Measurements from ENCODE around the gene SCGB3A1.

The SCGB3A1 gene

DNA sequence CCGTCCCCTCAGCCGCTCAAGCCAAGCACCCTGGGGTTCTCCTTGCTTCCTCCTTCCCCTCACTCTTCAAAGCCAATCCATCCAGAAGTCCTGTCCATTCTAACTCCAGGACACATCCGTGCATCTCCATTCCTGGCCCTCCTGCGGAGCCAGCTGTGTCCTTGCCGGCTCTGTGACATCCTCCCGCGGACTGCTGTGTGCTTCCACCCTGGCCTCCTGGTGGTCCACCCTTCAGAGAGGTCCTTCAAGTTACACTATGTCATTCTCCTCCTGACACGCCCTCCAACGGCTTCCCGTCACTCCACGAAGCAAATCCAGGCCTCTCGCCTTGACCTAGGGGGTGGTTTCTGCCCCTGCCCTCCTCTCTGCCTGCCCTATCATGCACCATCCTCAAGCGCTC, 13.0 kb upstream of the SCGB3A1 start:
- DNase-seq (ENCODE audit: low read depth), result no peak

GRCh38 chr5:180603076-180603594, 11.8 kb upstream of the SCGB3A1 start:
- DNase-seq (ENCODE audit: low read depth), result no peak

- DNase-seq (ENCODE audit: low read depth), result no peak
Measured at GRCh38 chr5:180602481-180603075, 11.3 kb upstream of the SCGB3A1 start.

DNA sequence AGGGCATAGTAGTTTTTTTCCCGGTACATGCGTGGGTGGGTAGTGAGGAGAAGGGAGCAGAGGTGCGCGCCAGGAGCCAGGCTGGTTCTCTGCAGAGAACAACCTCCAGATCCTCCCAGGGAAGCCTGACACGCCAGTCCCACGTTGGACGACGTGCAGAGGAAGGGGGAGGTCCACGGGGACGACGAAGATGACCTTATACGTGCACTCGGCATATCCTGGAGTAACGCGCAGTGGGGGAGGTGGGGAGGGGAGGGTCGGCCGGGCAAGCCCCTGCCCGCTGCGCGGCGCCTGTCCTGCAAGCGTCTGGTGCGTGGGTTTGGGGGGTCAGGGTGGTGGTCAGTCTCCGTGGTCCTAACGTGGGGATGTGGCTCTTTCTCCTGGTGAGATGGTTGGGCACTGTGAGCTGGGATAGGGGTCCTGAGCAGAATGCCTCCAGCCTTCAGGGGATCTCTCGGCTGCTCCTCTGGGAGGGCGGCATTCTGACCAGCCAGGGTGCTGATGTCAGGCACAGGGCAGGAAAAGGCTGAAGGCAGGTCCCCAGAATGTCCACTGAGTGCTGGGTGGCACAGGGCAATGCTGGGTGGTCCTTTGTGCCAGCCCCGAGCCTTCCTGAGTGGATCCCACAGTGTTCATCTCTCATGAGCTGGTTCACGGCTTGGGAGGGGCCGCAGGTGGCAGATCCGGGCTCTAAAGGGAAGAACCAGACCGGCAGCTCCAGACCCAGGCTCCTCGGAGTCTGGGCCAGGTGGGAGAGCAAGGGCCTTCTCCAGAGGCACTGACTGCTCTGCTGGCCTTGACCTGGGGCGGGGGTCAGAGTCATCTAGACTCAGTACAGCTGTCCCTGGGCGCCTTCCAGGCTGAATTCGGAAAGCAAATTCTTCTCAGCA, 10.5 kb upstream of the SCGB3A1 start:
- DNase-seq (ENCODE audit: low read depth), result no peak

GRCh38 chr5:180600554-180601041, 9.3 kb upstream of the SCGB3A1 start:
- DNase-seq (ENCODE audit: low read depth), result no peak

DNA sequence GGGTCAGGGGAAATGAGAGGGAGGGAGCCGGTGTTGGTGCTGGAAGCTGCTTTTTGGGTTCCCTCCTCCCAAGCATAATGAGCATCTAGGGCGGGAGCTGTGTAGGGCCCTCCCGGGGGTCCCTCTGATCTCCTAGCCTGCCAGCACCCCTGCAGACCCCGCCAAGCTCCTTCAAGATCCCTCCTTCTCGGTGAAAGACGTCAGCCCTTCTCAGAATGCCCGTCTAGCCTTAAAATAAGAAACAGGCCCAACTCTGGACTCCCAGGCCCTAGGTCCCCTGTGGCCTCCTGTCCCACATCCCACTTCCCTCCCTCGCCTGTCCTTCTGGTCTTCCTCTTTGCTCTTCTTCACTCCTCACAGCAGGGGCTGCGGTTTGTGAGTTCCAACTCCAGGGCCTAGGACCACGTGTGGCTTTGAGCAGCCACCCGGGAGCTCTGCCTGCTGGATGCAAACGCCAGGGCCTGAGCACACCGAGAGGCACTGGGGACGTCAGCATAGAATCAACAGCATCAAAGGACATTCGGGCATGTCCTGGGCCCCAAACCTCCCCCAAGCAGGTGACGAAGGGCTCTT, 8.8 kb upstream of the SCGB3A1 start:
- no peak for DNase-seq (ENCODE audit: low read depth)

- DNase-seq (ENCODE audit: low read depth), result no peak
Measured at GRCh38 chr5:180599590-180599914, 8.3 kb upstream of the SCGB3A1 start.

- no peak for DNase-seq (ENCODE audit: low read depth)
Measured at GRCh38 chr5:180598797-180599589, 7.7 kb upstream of the SCGB3A1 start.

GRCh38 chr5:180598316-180598701, 7.0 kb upstream of the SCGB3A1 start:
- no peak for DNase-seq (ENCODE audit: low read depth)

DNA sequence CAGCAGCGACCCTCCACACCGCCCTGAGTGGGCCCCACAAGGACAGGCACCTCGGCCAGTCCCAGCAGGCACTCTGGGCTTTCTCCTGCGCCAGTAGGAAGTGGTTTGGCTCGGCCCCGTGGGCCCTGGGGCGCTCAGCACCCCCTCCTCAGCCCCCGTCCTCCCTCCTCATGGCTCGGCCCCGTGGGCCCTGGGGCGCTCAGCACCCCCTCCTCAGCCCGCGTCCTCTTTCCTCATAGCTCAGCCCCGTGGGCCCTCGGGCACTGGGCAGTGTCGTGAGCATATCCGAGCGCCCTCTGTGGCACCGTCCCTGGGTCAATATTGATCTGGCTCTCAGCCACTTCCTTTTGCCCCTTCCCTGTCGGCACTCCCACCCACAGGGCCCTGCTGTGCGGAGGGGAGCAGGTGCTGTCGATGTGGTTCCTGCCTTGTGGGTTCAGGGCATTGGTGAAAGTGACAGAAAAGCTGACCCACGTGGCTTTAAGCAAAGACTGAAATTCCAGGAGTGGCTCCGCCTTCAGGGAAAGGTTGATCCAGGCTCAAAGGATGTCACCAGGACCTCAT, 5.5 kb upstream of the SCGB3A1 start:
- no peak for DNase-seq (ENCODE audit: low read depth)

- no peak for DNase-seq (ENCODE audit: low read depth)
Measured at GRCh38 chr5:180596115-180596667, 4.9 kb upstream of the SCGB3A1 start.

GRCh38 chr5:180595381-180596114, 4.2 kb upstream of the SCGB3A1 start:
- no peak for DNase-seq (ENCODE audit: low read depth)

DNA sequence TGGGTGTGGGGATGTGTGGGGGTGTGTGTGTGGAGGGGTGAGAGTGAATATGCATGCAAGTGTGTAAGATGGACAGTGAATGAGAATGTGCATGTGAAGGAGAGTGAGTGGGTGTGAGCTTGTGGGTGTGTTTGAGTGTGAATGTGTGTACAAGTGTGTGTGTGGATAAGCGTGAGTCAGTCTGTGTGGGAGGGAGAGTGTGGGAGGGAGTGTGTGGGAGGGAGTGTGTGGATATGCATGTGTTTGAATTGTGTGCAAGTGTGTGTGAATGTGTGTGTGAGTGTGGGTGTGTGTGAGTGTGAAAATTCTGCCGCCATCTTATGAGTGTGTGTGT, 3.7 kb upstream of the SCGB3A1 start:
- DNase-seq (ENCODE audit: low read depth), result no peak

DNA sequence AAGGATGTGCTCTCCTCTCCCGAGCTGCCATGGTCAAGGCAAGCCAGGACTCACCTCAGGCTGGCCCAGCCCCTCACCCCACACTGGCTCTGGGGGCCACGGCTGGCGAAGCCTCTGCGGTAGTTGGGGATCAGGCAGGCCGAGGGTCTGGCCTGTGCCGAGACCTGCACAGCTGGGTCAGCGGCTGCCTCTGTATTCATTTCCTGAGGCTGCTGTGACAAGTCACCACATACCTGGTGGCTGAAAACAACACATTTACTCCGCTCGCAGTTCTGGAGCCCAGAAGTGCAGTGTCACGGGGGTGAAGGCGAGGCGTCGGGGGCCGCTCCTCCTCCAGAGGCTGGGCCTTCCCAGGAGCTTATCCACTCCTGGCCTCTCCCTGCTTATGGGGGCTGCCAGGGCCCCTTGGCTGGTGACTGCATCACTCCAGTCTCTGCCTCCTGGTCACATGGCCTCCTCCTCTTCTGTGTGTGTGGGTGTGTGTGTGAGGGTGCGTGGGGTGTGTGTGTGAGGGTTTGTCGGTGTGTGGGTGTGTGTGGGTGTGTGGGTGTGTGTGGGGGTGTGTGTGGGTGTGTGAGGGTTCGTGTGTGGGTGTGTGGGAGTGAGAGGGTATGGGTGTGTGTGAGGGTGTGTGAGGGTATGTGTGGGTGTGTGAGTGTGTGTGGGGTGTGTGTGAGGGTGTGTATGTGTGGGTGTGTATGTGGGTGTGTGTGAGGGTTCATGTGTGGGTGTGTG, 3.2 kb upstream of the SCGB3A1 start:
- no peak for DNase-seq (ENCODE audit: low read depth)

GRCh38 chr5:180593446-180594206, 2.3 kb upstream of the SCGB3A1 start:
- no peak for DNase-seq (ENCODE audit: low read depth)

DNA sequence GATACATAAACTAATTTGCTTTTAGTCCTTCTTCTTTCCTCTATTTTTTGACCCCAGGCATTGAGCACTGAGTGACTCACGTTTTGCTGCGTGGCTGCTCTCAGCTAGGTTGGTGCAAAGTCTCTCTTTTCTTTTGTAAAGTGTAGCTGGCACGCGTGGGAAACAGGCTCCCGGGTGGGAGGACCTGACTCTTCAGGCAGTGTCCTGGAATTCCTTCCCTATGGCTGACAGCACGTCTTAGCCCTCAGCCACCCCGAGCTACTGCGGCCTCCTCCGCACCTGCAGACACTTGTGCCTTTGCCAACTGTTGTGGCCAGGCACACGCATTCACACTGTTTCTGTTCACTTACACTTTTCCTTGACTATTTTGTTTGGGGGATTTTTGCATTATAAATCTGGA, 877 bp upstream of the SCGB3A1 start:
- no peak for DNase-seq (ENCODE audit: low read depth)

- DNase-seq (ENCODE audit: low read depth), result no peak
Measured at GRCh38 chr5:180590543-180591310, 572 bp downstream of the SCGB3A1 start.

DNA sequence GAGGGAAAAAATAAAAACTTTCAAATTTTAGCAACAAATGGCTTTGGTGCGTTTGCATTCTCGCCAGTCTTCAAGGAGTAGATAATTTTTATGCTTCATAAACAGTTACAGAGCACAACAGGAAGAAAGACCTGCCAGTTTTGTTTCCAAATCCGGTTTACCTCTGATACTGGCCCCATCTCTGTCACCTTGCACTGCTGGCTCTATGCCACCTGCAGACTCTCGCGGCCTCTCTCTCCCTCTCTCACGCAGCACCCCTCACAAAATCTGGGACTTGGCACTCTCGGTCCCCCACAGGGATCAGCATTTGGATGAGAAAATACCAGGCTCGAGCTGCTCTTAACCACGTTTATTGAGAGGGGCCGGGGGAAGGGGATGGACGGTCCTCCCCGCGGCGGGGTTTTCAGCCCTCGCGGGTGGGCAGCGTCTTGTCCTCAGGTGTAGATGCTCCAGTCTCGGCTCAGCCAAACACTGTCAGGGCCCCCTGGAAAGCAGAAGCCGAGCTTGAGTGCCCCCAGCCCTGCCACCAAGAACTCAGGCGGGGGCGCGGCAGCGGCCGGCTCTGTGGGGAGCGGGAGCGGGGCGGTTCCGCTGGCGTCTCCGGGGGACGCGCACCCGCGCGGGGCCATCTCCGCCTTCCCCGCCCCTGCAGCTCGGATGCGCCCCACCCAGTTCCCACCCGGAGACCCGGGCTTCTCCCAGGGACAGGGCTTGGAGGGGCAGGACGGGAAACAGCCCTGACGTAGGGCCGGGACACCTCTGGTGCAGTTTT, 1.3 kb downstream of the SCGB3A1 start:
- no peak for DNase-seq (ENCODE audit: low read depth)

Data from GM04503 (cell line).